Measurements from ENCODE around the gene IFNL2.

The IFNL2 gene

DNA sequence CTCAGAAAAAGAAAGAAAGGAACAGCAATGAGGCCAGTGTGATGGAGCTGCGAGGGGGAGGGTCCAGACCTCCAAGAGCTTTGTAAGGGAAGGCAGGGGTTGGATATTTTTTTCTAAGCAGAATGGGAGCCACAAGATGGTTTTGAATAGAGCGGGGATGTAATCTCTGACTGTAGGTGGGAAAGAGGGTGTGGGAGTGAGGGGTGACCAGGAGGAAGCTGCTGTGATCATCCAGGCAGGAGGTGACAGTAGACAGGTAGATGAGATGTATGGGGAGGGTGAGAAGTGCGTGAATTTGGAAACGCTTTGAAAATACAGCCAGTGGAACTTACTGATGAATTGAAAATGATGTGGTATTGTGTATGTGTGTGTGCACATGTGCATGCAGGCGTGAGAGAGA is 7.4 kb downstream of the IFNL2 start:
- TF ChIP-seq, protein P1, sequence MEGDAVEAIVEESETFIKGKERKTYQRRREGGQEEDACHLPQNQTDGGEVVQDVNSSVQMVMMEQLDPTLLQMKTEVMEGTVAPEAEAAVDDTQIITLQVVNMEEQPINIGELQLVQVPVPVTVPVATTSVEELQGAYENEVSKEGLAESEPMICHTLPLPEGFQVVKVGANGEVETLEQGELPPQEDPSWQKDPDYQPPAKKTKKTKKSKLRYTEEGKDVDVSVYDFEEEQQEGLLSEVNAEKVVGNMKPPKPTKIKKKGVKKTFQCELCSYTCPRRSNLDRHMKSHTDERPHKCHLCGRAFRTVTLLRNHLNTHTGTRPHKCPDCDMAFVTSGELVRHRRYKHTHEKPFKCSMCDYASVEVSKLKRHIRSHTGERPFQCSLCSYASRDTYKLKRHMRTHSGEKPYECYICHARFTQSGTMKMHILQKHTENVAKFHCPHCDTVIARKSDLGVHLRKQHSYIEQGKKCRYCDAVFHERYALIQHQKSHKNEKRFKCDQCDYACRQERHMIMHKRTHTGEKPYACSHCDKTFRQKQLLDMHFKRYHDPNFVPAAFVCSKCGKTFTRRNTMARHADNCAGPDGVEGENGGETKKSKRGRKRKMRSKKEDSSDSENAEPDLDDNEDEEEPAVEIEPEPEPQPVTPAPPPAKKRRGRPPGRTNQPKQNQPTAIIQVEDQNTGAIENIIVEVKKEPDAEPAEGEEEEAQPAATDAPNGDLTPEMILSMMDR (conservative IDR thresholded peaks at IDR 0.05; ENCODE audit: low read depth, low read length), result no peak
- Histone ChIP-seq H3K4me1 (ENCODE audit: low read depth, poor library complexity, severe bottlenecking) (no peaks in the 10 kb centered on the region), H3K4me2 (no peak overlapping the region), H3K27me3 (ENCODE audit: insufficient read depth, low read depth) (no peaks in the 10 kb centered on the region), H3K4me3 (IDR thresholded peaks at IDR 0.05; ENCODE audit: insufficient read depth, low read depth, low read length) (no peak overlapping the region), H4K20me1 (ENCODE audit: insufficient read depth) (no peaks in the 10 kb centered on the region), H3K79me2 (ENCODE audit: insufficient read depth, low read depth) (no peaks in the 10 kb centered on the region), H3K9ac (no peak overlapping the region), H3K36me3 (ENCODE audit: insufficient read depth) (no peaks in the 10 kb centered on the region), H3K27ac (no peak overlapping the region), H2AFZ (ENCODE audit: low read depth) (no peak overlapping the region)

DNA sequence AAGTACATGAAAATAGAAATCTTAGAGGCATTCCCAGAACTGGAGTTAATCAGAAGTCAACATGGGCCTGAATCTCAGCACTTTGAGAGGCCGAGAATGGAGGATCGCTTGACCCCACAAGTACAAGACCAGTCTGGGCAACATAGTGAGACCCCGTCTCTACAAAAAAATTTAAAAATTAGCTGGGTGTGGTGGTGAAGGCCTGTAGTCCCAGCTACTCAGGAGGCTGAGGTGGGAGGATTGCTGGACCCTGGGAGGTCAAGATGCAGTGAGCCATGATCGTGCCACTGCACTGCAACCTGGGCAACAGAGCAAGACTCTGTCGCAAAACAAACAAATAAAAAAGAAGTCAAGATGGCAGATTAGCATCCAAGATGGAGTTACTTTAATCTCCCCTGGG is 8.5 kb downstream of the IFNL2 start:
- TF ChIP-seq, protein P1 (conservative IDR thresholded peaks at IDR 0.05; ENCODE audit: low read depth, low read length), result no peak
- no peak overlapping the region for H3K9ac ChIP-seq
- H3K4me2 ChIP-seq, result no peak overlapping the region
- H3K27ac ChIP-seq, result no peak overlapping the region
- no peaks in the 10 kb centered on the region for H3K27me3 ChIP-seq (ENCODE audit: insufficient read depth, low read depth)
- H2AFZ ChIP-seq (ENCODE audit: low read depth), result no peak overlapping the region
- no peak overlapping the region for H3K4me3 ChIP-seq (IDR thresholded peaks at IDR 0.05; ENCODE audit: insufficient read depth, low read depth, low read length)
- no peaks in the 10 kb centered on the region for H3K36me3 ChIP-seq (ENCODE audit: insufficient read depth)
- H3K79me2 ChIP-seq (ENCODE audit: insufficient read depth, low read depth), result no peaks in the 10 kb centered on the region
- H4K20me1 ChIP-seq (ENCODE audit: insufficient read depth), result no peaks in the 10 kb centered on the region
- no peaks in the 10 kb centered on the region for H3K4me1 ChIP-seq (ENCODE audit: low read depth, poor library complexity, severe bottlenecking)

DNA sequence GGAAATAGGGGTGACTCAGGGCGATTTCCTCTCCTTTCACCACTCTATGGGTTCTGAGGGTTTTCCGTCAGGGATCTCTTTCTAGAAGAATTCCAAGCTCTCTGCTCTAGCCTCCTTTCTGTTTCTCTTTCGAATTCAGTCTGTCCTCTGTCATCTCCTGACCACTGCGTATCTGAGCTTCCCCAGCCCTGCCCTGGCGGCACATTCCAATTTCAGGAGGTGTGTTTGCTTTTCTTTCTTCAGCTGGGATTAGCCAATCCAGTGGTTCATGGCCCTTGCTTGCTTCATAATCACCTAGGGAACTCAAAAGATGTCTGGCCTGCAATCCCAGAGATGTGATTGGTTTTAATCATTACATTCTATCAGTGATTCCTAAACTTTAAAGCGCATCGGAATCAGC is 9.4 kb downstream of the IFNL2 start:
- Histone ChIP-seq H3K9ac (no peak overlapping the region), H3K27me3 (ENCODE audit: insufficient read depth, low read depth) (no peaks in the 10 kb centered on the region), H3K27ac (no peak overlapping the region), H3K79me2 (ENCODE audit: insufficient read depth, low read depth) (no peaks in the 10 kb centered on the region), H4K20me1 (ENCODE audit: insufficient read depth) (no peaks in the 10 kb centered on the region), H3K36me3 (ENCODE audit: insufficient read depth) (no peaks in the 10 kb centered on the region), H3K4me3 (IDR thresholded peaks at IDR 0.05; ENCODE audit: insufficient read depth, low read depth, low read length) (no peak overlapping the region), H3K4me2 (no peak overlapping the region), H3K4me1 (ENCODE audit: low read depth, poor library complexity, severe bottlenecking) (no peaks in the 10 kb centered on the region), H2AFZ (ENCODE audit: low read depth) (no peak overlapping the region)
- TF ChIP-seq, protein P1 (conservative IDR thresholded peaks at IDR 0.05; ENCODE audit: low read depth, low read length), result no peak

DNA sequence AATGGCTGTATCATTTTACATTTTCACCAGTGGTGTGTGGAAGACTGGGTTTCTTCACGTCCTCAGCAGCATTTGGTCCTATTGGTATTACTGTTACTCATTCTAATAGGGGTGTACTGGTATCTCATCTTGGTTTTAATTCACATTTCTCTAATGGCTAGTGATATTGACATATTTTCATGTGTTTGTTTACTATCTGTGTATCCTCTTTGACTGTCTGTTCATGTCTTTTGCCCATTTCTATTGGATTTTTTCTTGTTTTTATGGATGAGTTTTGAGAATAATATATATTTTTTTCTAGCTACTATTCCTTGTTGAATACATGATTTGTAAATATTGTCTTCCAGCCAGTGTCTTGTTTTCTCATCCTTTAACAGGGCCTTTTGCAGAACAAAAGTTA is 13.8 kb downstream of the IFNL2 start:
- H3K79me2 ChIP-seq (ENCODE audit: insufficient read depth, low read depth), result no peaks in the 10 kb centered on the region
- no peak overlapping the region for H2AFZ ChIP-seq (ENCODE audit: low read depth)
- no peak overlapping the region for H3K4me3 ChIP-seq (IDR thresholded peaks at IDR 0.05; ENCODE audit: insufficient read depth, low read depth, low read length)
- H4K20me1 ChIP-seq (ENCODE audit: insufficient read depth), result no peaks in the 10 kb centered on the region
- H3K27ac ChIP-seq, result no peak overlapping the region
- no peaks in the 10 kb centered on the region for H3K36me3 ChIP-seq (ENCODE audit: insufficient read depth)
- no peak overlapping the region for H3K9ac ChIP-seq
- no peak overlapping the region for H3K4me2 ChIP-seq
- no peaks in the 10 kb centered on the region for H3K4me1 ChIP-seq (ENCODE audit: low read depth, poor library complexity, severe bottlenecking)
- TF ChIP-seq, protein P1 (conservative IDR thresholded peaks at IDR 0.05; ENCODE audit: low read depth, low read length), result no peak
- no peaks in the 10 kb centered on the region for H3K27me3 ChIP-seq (ENCODE audit: insufficient read depth, low read depth)

DNA sequence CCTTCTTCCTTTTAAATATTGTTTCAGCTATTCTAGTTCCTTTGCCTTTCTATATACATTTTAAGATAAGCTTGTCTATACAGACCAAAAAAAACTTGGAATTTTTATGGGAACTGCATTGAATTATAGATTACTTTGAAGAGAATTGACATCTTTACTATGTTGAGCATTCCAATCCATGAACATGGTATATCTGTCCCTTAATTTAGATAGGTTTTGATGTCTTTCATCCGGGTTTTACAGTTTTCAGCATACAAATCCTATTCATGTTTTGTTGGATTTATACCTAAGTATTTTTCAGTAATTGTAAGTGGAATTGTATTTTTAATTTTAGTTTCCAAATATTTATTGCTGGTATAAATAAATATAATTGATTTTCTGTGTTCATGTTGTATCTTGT is 15.8 kb downstream of the IFNL2 start:
- TF ChIP-seq, protein P1 (conservative IDR thresholded peaks at IDR 0.05; ENCODE audit: low read depth, low read length), result no peak
- Histone ChIP-seq H3K4me1 (ENCODE audit: low read depth, poor library complexity, severe bottlenecking) (no peaks in the 10 kb centered on the region), H3K27ac (no peak overlapping the region)

More for the DNA sequence above, 15.8 kb downstream of the IFNL2 start:
- Histone ChIP-seq H3K4me2 (no peak overlapping the region), H3K9ac (no peak overlapping the region), H3K79me2 (ENCODE audit: insufficient read depth, low read depth) (no peaks in the 10 kb centered on the region), H2AFZ (ENCODE audit: low read depth) (no peak overlapping the region), H3K4me3 (IDR thresholded peaks at IDR 0.05; ENCODE audit: insufficient read depth, low read depth, low read length) (no peak overlapping the region), H3K36me3 (ENCODE audit: insufficient read depth) (no peaks in the 10 kb centered on the region), H4K20me1 (ENCODE audit: insufficient read depth) (no peaks in the 10 kb centered on the region), H3K27me3 (ENCODE audit: insufficient read depth, low read depth) (no peaks in the 10 kb centered on the region)
